Ureter (tissue), 1 donor: ENCODE measurements around the gene CLHC1. TPM values are rescaled to one million over a fixed set of nuclear protein-coding genes. Genes with fewer than 3 reads are reported as not detected.
"Not testable (repeated sequence)": the region's sequence is repeated elsewhere in the genome, so short reads cannot be mapped to it uniquely, and the experiment has no call there.

Experiments
- DNase-seq: peaks from one replicate; pipeline ENCODE4 v3.0.0-alpha.2; 2020; ENCODE audit warnings: low spot score
- total RNA-seq: library from RNA; stranded (reverse); gene quantifications from one replicate; pipeline ENCODE4 v1.2.4, GENCODE V29; 2023
- donor health status: DM: yes; HTN: yes; CAD: no.

Gene CLHC1
- total RNA-seq, 1 donor from 2014 or later = 26.3 TPM

DNA sequence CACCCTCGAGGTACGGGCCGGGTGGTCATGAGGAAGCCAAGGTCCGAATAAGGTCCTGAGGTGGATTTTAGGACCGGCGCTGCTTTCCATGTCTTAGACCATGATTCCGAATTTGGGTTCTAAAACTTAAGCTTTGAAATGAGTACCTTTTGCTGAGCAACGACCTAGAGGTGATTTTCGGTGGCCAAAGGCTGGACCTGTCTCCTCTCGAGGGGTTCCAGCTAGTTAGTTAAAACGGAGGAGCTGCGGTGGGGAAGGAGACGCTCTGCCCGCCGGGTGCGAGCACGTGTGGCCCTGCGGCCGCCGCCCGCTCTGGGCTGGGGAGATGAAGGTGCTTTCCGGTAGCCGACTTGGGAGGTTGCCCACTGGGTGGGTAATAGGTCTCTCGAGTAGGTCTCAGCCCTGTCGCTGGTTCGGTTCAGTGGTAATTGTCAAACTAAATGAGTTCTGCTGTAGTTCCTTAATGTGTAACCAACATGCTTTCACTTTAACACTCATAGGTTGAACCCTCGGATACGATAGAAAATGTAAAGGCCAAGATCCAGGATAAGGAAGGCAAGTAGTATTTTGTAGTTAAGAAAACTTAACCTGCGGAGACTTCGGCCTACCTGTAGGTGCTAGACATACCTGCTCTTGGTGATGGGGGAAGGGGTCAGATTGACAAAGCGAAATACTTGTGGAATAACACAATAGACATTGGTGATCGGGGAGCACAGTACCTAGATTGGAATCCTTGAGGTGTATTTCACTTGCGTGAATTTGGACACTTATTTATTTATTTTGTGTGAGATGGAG, 967 bp upstream of the CLHC1 start:
- no peak for DNase-seq

- no peak for DNase-seq
Measured at GRCh38 chr2:55231546-55232083, 478 bp downstream of the CLHC1 start.

DNA sequence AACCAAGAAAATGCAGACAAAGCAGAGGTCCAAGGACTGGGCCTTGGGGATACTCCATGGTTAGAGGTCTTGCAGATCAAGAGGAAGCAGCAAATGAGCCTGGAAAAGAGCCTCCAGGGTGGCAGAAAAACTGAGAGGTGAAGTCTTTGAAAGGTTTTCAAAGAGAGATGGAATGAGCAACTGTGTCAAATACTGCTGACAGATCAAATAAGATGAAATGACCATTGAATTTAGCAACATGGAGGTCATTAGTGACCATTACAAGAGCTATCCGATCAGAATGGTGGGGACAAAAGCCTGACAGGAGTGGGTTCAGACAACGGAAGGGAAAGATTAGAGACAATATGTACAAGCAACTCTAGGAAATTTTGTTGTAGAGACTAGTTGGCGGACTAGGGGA, 1.5 kb downstream of the CLHC1 start:
- DNase-seq = no peak

DNA sequence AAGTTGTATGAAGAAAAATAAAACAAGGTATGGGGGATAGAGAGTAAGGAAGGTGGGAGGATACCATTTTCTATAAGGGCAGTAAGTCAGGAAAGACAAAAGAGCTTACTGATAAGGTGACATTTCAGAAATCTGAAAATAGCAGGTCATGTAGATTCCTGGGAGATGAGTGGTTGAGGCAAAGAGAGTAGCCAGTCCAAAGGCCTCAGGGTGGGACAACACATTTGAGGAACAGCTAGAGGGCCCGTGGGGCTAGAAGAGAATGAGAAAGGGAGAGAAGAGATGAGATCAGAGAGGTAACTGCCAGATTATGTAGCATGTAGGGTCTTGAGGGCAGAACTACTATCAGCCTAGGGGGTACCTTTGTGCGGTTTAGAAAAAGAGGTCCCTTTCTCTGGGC, 2.9 kb downstream of the CLHC1 start:
- DNase-seq = no peak

GRCh38 chr2:55228226-55228563, 3.9 kb downstream of the CLHC1 start:
- DNase-seq = no peak

GRCh38 chr2:55227437-55228225, 4.5 kb downstream of the CLHC1 start:
- not testable (repeated sequence) for DNase-seq

GRCh38 chr2:55225481-55226020, 6.5 kb downstream of the CLHC1 start:
- DNase-seq = no peak

GRCh38 chr2:55224761-55225261, 7.3 kb downstream of the CLHC1 start:
- no peak for DNase-seq

- DNase-seq = no peak
Measured at GRCh38 chr2:55223958-55224760, 7.9 kb downstream of the CLHC1 start.

DNA sequence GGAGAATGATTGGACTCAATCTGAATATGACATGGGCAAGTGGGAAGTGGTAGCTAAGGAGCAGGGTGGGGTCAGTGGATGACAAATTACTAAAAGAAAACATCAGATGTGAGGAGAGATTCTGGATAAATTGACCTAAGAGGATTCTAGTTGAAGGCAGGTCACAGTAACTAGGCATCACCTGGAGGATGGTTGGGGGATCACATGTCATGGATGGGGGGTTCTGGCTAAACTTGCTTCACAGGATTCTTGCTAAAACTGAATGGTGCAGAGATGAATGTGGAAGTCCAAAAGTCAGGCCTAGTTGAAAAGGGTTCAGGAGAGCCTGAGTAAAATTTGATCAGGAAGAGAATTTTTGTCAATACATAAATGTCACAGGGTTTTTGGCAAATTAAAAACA, 18.3 kb downstream of the CLHC1 start:
- DNase-seq = no peak

DNA sequence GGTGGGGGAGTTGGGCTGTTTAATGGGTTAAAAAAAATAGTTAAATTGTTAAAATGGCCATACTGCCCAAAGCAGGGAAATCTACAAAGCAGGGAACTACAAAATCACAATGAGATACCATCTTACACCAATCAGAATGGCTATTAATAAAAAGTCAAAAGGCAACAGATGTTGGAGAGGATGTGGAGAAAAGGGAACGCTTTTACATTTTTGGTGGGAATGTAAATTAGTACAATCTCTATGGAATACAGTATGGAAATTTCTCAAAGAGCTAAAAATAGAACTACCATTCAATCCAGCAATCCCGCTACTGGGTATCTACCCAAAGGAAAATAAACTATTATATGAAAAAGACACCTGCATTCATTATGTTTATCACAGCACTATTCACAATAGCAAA, 27.1 kb downstream of the CLHC1 start:
- no peak for DNase-seq

GRCh38 chr2:55204536-55204935, 27.6 kb downstream of the CLHC1 start:
- no peak for DNase-seq

- DNase-seq = no peak
Measured at GRCh38 chr2:55200416-55200815, 31.7 kb downstream of the CLHC1 start.

DNA sequence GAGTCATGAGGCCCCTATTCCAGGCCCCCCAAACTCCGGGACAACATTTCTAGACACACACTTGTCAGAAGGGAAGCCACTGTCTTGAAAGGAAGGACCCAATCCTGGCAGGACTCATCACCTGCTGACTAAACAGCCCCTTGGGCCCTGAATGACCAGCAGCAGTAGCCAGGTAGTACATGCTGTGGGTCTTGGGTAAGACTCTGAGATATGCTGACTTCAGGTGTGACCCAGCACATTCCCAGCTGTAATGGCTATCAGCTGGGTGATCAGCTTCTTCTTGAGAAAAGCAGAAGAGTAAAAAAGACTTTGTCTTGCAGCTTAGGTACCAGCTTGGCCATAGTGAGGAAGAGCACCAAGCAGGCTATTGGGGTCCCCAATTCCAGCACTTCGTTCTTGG, 35.6 kb downstream of the CLHC1 start:
- no peak for DNase-seq

- not testable (repeated sequence) for DNase-seq
Measured at GRCh38 chr2:55191888-55192287, 40.2 kb downstream of the CLHC1 start.

GRCh38 chr2:55186837-55187236, 45.3 kb downstream of the CLHC1 start:
- DNase-seq = not testable (repeated sequence)

DNA sequence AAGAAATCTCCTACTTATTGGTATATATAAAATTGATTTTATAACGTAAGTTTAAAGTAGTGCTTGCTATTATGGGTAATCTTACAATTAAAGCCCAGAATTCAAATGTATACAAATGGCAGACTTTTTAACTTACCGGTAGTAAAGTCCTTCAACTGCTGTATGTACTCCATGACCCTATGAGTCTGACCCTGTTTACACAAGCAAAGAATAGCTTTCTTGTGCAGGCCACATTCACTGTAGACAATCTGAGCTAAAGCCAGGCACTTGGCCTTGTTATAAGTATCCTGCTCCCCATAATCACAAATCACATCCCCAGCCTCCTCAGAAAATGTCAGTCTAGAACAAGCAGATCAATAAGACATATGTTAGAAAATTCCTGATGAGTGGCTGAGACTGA, 51.7 kb downstream of the CLHC1 start:
- no peak for DNase-seq

GRCh38 chr2:55176094-55176415, 56.0 kb downstream of the CLHC1 start:
- DNase-seq = no peak

DNA sequence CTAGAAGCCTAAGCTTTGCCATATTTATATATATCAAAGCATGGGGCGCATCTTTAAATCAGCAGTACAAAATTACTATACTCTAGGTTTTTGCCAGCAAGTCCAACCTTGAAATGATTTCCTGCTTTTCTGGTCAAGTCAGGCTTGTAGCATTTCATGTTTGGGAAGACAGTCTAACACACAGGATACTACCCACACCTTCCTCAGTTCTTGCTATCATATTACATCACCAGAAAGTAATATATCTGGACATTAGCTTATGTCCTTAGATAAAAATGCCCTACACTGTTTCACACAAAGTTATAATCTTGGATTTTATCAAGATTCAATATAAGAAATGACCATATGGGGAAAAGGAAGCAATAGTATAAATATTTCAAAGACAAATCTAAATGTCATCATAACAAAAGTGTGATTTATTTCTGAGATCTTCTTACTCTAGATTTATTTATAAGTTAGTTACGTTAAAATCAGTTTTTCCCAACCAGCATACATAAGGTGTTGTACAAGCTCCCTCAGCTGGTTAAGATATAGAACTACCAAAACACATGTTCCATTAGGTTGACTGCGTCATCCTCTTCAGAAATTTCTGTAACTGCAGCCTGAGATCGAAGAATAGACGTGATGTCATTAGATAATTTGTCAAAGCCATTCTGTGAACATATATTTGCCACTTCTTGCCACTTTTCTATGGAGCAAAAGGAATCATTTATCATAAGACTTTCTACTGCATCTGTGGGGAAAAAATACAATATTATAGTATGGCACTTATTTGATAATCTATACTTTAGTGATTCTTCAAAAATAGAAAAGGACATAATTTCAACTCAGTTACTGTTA, 56.6 kb downstream of the CLHC1 start:
- no peak for DNase-seq

- no peak for DNase-seq
Measured at GRCh38 chr2:55173438-55174054, 58.5 kb downstream of the CLHC1 start.
